OCI-LY1 (cell line): ENCODE results near the gene RPS23.

Source experiments
- EZH2 ChIP-seq: fragments of 200-600 bp; sonication (generic), shearing (Covaris generic); IDR thresholded peaks from 2 replicates; pipeline ENCODE4 v1.8.0; 2017; ENCODE audit warnings: borderline replicate concordance, mixed run types, mild to moderate bottlenecking, antibody characterized with exemption, low read length, moderate library complexity, mixed read lengths
- TF ChIP-seq, protein P1 (sequence below): fragments of 200-600 bp; sonication (generic), shearing (Covaris generic); IDR thresholded peaks from 2 replicates; pipeline ENCODE4 v1.5.1; 2017; ENCODE audit warnings: mild to moderate bottlenecking, antibody characterized with exemption, low read length, moderate library complexity, mixed read lengths

DNA sequence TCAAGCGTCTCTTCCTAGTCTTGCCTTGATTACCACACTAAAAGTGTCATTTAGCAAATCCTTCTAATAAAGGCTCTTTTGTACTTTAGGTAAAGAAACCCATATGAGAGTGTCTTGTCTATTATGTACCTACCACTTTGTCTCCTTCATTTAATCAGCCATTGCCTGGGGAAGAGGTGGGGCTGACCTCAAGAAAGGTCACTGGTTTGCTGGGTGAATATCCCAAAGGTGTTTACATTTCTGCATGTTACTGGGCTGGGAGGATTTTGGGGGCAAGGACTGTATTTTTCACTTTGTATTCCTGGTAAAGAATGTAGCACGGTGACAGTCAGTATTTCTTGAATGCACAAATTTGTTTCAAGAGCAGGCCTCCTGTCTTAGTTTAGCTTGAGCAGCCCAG lies 11.9 kb upstream of the RPS23 start:
- TF ChIP-seq, protein P1, sequence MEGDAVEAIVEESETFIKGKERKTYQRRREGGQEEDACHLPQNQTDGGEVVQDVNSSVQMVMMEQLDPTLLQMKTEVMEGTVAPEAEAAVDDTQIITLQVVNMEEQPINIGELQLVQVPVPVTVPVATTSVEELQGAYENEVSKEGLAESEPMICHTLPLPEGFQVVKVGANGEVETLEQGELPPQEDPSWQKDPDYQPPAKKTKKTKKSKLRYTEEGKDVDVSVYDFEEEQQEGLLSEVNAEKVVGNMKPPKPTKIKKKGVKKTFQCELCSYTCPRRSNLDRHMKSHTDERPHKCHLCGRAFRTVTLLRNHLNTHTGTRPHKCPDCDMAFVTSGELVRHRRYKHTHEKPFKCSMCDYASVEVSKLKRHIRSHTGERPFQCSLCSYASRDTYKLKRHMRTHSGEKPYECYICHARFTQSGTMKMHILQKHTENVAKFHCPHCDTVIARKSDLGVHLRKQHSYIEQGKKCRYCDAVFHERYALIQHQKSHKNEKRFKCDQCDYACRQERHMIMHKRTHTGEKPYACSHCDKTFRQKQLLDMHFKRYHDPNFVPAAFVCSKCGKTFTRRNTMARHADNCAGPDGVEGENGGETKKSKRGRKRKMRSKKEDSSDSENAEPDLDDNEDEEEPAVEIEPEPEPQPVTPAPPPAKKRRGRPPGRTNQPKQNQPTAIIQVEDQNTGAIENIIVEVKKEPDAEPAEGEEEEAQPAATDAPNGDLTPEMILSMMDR: no peak
- TF ChIP-seq EZH2: no peak
